Mammary epithelial cell (primary cell): ENCODE measurements around the gene BNC2.

Experiments
- EZH2 ChIP-seq: IDR thresholded peaks from 2 replicates; pipeline ENCODE4 v1.6.1; 2012; ENCODE audit warnings: low read length, inconsistent platforms, borderline replicate concordance
- TF ChIP-seq, protein P1 (sequence below), 2 donors: IDR thresholded peaks in 1 of 2; conservative IDR thresholded peaks in 1 of 2; 2 replicates each; pipeline ENCODE4 v1.5.1; 2011 to 2012; ENCODE audit warnings: inconsistent platforms in 2 of 2, low read length in 2 of 2, mild to moderate bottlenecking in 2 of 2, control low read depth in 1 of 2, low read depth in 1 of 2; ENCODE audit not compliant: insufficient read depth in 1 of 2; ENCODE audit errors: extremely low read depth in 1 of 2

DNA sequence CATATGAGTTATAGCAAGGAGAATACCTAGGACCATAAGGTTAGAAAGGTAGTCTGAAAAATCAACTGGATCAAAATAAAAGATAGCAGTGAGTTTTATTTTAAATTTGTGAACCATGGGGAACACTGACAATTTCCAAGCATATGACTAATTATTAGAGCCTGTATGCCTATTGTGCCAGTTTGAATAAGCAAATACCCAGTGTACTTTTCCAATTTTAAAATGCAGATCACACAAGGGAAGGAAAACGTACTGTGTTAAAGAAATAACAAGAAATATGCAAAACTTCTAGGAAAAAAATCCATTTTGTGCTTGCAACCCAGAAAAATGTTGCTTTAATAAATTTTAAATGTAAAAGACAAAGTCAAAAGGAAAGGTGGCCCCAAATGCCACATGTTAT lies 257.4 kb downstream of the BNC2 start:
- TF ChIP-seq, protein P1, sequence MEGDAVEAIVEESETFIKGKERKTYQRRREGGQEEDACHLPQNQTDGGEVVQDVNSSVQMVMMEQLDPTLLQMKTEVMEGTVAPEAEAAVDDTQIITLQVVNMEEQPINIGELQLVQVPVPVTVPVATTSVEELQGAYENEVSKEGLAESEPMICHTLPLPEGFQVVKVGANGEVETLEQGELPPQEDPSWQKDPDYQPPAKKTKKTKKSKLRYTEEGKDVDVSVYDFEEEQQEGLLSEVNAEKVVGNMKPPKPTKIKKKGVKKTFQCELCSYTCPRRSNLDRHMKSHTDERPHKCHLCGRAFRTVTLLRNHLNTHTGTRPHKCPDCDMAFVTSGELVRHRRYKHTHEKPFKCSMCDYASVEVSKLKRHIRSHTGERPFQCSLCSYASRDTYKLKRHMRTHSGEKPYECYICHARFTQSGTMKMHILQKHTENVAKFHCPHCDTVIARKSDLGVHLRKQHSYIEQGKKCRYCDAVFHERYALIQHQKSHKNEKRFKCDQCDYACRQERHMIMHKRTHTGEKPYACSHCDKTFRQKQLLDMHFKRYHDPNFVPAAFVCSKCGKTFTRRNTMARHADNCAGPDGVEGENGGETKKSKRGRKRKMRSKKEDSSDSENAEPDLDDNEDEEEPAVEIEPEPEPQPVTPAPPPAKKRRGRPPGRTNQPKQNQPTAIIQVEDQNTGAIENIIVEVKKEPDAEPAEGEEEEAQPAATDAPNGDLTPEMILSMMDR (conservative IDR thresholded peaks at IDR 0.05 in 1 of 2, IDR thresholded peaks at IDR 0.05 in 1 of 2; ENCODE audit: extremely low read depth in 1 of 2, insufficient read depth in 1 of 2, low read depth in 1 of 2, low read length in 2 of 2) = no peak
- no peak for TF ChIP-seq EZH2
